NCI-H1417 (cell line): Measurements from ENCODE around the gene KRI1.
"Not testable (repeated sequence)": the region's sequence is repeated elsewhere in the genome, so short reads cannot be mapped to it uniquely, and the experiment has no call there.

Source experiments
- DNase-seq, 3 experiments: peaks; one replicate each; lab custom pipeline; 2025; lab: John Stamatoyannopoulos, UW

The KRI1 gene

GRCh38 chr19:10575011-10575716, 9.4 kb upstream of the KRI1 start:
- no peak for DNase-seq

DNA sequence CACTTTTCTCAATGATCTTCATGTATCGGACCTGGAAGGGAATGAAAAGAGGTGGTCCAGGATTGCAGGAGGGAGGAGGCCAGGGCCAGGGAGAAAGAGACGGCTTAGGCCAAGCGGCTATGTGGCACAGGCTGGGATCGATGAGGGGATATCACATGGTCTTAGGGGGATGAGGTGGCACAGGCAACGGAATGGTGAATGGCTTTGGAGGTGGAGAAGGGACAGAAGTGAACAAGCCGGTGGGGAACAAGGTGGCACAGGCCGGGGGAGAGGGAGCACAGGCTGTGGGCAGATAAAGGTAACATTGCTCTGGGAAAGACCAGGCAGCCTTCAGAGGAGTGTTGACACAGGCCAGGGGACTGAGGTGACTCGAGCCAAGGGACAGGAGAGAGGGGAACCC, 8.7 kb upstream of the KRI1 start:
- DNase-seq = no peak

DNA sequence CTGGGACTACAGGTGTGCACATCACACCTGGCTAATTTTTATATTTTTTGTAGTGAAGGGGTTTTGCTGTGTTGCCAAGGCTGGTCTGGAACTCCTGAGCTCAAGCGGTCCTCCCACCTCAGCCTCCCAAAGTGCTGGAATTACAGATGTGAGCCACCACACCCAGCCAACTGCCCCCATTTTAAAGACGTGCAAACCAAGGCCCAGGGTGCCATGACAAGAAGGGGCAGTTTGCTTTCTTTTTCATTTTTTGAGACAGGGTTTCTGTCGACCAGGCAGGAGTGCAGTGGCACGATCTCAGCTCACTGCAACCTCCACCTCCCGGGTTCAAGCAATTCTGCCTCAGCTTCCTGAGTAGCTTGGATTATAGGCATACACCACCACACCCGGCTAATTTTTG, 8.0 kb upstream of the KRI1 start:
- DNase-seq = not testable (repeated sequence)

GRCh38 chr19:10568826-10569651, 3.2 kb upstream of the KRI1 start, which contains the start of gene CDKN2D:
Gene CDKN2D (minus strand): TSS chr19:10568979. CDS start chr19:10568653, 326 bp downstream.
- DNase-seq = peak; percentile 98 to 100 (median 100)

- DNase-seq = peak in 2 of 3 experiments; percentile 72
Observed at GRCh38 chr19:10568062-10568825, 2.4 kb upstream of the KRI1 start.

- no peak for DNase-seq
Observed at GRCh38 chr19:10567656-10568055, 1.8 kb upstream of the KRI1 start.

- DNase-seq = no peak
Observed at GRCh38 chr19:10566658-10567410, 1.0 kb upstream of the KRI1 start.

- DNase-seq = no peak
Observed at GRCh38 chr19:10566408-10566657, 523 bp upstream of the KRI1 start.

GRCh38 chr19:10565028-10565566, 713 bp downstream of the KRI1 start:
- DNase-seq = peak; percentile 2 to 79 (median 78)

GRCh38 chr19:10562609-10563008, 3.2 kb downstream of the KRI1 start:
- DNase-seq = no peak

DNA sequence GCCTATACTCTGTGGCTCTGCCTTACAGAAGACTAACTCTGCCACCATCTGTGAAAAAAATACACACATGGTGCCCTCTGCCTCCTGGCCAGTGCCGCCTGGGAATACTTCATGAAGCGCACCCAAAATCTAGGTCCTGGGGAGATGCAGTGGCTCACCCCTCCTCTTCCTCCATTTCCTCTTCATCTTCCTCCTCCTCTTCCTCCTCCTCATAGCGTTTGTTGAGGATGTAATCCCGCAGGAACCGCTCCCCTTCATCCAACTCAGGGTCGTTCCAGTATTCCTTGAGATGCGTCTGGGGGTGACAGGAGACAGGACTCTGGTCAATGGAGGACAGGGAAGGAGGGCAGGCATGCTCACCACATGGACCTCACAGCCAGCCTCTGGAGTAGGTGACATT, 5.7 kb downstream of the KRI1 start:
- no peak for DNase-seq

GRCh38 chr19:10557603-10558197, 8.1 kb downstream of the KRI1 start:
- no peak for DNase-seq

- DNase-seq = no peak
Observed at GRCh38 chr19:10555610-10555973, 10.2 kb downstream of the KRI1 start.

DNA sequence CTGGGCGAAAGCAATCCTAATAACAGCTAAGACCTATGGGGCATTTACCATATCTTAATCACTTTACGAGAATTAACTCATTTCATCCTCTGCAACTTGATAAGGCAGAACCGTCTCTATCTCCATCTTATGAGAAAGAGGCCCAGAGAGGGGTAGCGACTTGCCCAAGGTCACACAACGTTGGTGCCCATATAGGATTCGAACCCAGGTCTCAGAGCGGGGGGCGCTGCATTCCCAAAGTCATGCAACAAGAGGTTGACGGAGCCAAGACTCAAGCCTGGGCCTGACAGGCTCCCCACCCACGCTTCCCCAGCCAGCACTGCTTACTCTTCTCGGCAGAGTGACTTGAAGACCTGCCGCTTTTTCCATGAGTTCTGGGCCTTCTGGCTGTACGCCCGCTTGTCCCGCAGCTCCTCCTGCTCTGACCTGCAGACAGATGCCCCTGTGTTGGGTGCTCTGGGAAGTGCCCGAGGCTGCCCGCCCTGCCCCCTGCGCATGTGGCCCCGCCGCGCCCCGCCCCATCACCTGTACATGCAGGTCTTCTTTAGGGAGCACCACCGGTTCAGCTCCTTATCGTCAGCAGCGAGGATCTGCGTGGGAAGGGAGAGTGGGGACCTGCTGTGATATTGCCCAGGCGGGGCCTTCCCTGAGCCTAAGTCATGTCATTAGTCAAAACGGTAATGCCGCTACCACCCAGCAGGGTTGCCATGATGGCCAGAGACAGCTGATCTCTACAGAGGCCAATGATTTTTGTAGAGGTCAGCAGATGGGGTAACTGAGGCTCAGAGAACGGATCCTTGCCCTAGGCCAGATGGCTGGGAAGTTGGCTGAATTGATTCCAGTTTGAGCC, 10.8 kb downstream of the KRI1 start:
- peak in 1 of 3 experiments; percentile 21 for DNase-seq

- peak in 1 of 3 experiments; percentile 18 for DNase-seq
Observed at GRCh38 chr19:10553943-10554381, 11.8 kb downstream of the KRI1 start.

DNA sequence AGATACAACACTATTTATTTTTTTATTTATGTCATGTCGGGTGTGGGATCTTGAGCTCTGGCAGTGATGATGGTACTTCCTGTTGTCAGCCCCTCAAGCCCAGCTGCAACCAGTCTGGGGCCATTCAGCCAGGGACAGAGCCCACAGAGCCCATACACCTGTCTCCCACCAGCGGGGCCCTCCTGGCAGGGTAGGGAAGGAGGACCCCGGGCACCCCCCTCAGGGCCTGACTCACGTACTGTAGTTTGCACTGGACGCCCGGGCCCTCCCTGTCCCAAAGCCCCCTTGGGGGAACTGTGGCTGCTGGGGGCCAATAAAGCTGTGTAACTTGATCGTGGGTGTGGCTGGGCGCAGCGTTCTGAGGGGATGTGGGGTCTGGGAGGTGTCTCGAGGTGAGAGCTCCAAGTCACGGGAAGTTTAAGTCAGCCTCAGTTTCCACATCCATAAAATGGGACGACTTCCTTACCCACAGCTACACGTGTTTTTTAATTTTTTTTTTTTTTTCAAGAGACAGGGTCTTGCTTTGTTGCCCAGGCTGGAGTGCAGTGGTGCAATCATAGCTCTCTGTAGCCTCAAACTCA, 12.6 kb downstream of the KRI1 start:
- DNase-seq = peak in 1 of 3 experiments; percentile 31

DNA sequence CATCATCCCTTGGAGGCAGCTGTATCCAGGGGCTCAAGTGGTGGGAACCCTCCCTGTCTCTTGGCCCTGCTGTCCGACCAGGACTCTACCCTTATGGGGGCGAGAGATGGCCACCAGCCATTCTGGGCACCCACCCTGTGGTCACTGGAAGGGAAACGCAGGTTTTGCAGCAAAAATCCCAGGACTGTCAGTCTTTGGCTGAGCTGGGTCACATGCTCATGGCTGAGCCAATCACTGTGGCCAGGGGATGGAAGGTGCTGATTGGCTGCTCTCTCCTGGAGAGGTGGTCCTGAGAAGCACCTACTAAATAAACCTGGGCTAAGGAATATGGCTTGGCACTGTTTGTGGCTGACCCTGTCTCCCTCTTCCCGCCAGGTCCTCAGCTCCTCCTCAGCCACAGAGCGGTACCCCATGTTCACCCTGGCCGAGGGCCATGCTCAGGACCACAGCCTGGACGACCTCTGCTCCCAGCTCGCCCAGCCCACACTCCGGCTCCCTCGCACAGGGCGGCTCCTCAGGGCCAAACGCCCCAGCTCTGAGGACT, 13.2 kb downstream of the KRI1 start:
- peak in 2 of 3 experiments; percentile 22 to 23 for DNase-seq

DNA sequence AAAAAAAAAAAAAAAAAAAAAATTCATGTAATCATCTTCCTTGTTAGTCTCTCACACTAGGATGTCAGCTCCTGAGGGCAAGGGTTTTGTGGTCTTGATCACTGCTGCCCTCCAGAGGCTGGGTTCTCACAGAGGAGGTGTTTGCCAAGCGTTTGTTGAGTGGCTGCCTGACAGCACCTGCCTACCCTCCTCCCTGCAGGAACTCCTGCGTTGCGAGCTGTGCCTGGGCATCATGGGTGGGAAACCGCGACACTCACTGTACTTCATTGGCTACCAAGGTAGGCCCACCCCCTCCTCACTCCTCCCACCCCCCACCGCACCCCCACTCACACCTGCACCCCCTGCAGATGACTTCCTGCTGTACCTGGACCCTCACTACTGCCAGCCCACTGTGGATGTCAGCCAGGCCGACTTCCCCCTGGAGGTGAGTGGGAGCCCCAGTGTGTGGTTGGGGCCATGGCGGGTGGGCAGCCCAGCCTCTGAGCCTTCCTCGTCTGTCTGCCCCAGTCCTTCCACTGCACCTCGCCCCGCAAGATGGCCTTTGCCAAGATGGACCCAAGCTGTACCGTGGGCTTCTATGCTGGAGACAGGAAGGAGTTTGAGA, 14.0 kb downstream of the KRI1 start:
- peak in 2 of 3 experiments; percentile 7 to 28 for DNase-seq

- DNase-seq = not testable (repeated sequence)
Observed at GRCh38 chr19:10551006-10551405, 14.8 kb downstream of the KRI1 start.
